Neural progenitor cell (in vitro differentiated cells): Measurements from ENCODE around the gene AUTS2. TPM values are rescaled to one million over a fixed set of nuclear protein-coding genes. Genes with fewer than 3 reads are reported as not detected.
A peak's percentile ranks its signal among the peaks of the same experiment; 100 is the strongest.

ENCODE experiments used
- DNase-seq: peaks from one replicate; pipeline ENCODE4 v3.0.0-alpha.2; 2016; ENCODE audit warnings: low spot score
- H2AFZ ChIP-seq: fragments of 200-600 bp; sonication (generic); replicated peaks from 2 replicates; pipeline ENCODE4 v1.6.1; 2016; ENCODE audit warnings: antibody characterized with exemption
- H3F3A ChIP-seq: fragments of 200-600 bp; sonication (generic); 2 replicates; pipeline ENCODE4 v1.6.1; 2016; ENCODE audit warnings: antibody characterized with exemption, low read depth
- H3K27ac ChIP-seq: fragments of 200-600 bp; sonication (generic); 2 replicates; pipeline ENCODE4 v1.5.1; 2016; ENCODE audit warnings: mild to moderate bottlenecking
- H3K27me3 ChIP-seq: fragments of 200-600 bp; sonication (generic); 2 replicates; pipeline ENCODE4 v1.6.1; 2016; ENCODE audit warnings: mild to moderate bottlenecking, moderate library complexity
- H3K36me3 ChIP-seq: fragments of 200-600 bp; sonication (generic); 2 replicates; pipeline ENCODE4 v1.5.1; 2016
- H3K4me1 ChIP-seq: fragments of 200-600 bp; sonication (generic); 2 replicates; pipeline ENCODE4 v1.6.1; 2016; ENCODE audit warnings: mixed run types
- H3K4me2 ChIP-seq: fragments of 200-600 bp; sonication (generic); 2 replicates; pipeline ENCODE4 v1.6.1; 2016
- H3K4me3 ChIP-seq: fragments of 200-600 bp; sonication (generic); 2 replicates; pipeline ENCODE4 v1.5.1; 2016
- H3K79me2 ChIP-seq: fragments of 200-600 bp; sonication (generic); 2 replicates; pipeline ENCODE4 v1.6.1; 2016; ENCODE audit warnings: low read depth
- H3K9ac ChIP-seq: fragments of 200-600 bp; sonication (generic); 2 replicates; pipeline ENCODE4 v1.6.1; 2016
- H3K9me3 ChIP-seq: fragments of 200-600 bp; sonication (generic); 2 replicates; pipeline ENCODE4 v1.5.1; 2016; ENCODE audit warnings: low read depth
- H4K20me1 ChIP-seq: fragments of 200-600 bp; sonication (generic); 2 replicates; pipeline ENCODE4 v1.6.1; 2016; ENCODE audit warnings: low read depth
- H3K27ac Mint-ChIP-seq: 3 replicates; pipeline ENCODE4 v1.8.0; 2021; ENCODE audit warnings: mixed read lengths
- H3K27me3 Mint-ChIP-seq: 2 replicates; pipeline ENCODE4 v1.8.0; 2022; ENCODE audit warnings: low read depth, mild to moderate bottlenecking, inconsistent platforms, moderate library complexity, mixed read lengths; ENCODE audit not compliant: insufficient read depth
- H3K36me3 Mint-ChIP-seq: 3 replicates; pipeline ENCODE4 v1.8.0; 2021; ENCODE audit warnings: mixed read lengths
- H3K4me1 Mint-ChIP-seq: 3 replicates; pipeline ENCODE4 v1.8.0; 2021; ENCODE audit warnings: mixed read lengths
- H3K4me3 Mint-ChIP-seq: 3 replicates; pipeline ENCODE4 v1.8.0; 2021; ENCODE audit warnings: mild to moderate bottlenecking, moderate library complexity, mixed read lengths
- H3K9me3 Mint-ChIP-seq: 3 replicates; pipeline ENCODE4 v1.8.0; 2020; ENCODE audit warnings: mixed read lengths
- EZH2 ChIP-seq: fragments of 200-600 bp; sonication (generic); IDR thresholded peaks from 2 replicates; pipeline ENCODE4 v1.6.1; 2017; ENCODE audit warnings: antibody characterized with exemption, mild to moderate bottlenecking, moderate library complexity
- EZH2phosphoT487 ChIP-seq: fragments of 200-600 bp; sonication (generic); IDR thresholded peaks from 2 replicates; pipeline ENCODE4 v1.6.1; 2017; ENCODE audit warnings: antibody characterized with exemption
- total RNA-seq: library from RNA; depleted of rRNA; stranded (reverse); fragments of >200 nt; gene quantifications from 2 replicates; pipeline ENCODE4 v1.2.3, GENCODE V29; 2015; ENCODE audit warnings: low replicate concordance
- TF ChIP-seq, protein P1 (sequence below): fragments of 200-600 bp; sonication (generic); IDR thresholded peaks from 2 replicates; pipeline ENCODE4 v1.5.1; 2017; ENCODE audit warnings: antibody characterized with exemption, mild to moderate bottlenecking

AUTS2 gene
- total RNA-seq, 1 donor from 2014 or later = 50.0 TPM

DNA sequence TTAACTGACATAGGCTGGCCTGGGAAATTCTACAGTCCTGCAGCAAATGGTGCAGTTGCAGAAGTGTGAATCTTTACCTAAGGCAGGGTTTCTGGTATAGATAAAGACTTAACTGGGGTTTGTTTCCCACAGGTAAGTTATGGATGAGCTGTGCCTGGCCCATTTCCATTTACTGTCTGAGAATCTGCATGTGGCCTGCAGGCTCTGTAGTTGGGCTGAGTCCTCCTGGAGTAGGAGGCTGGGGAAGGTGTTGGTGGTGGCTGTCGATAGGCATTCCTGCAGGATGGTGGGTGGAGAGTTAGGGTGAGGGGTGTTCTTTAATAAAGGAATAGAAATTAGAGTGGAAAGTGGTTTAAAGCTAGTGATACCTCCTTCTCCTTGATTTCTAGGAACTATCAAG lies 193.5 kb downstream of the AUTS2 start:
- Histone ChIP-seq H3K9me3 (no peaks in the 10 kb centered on the region), H3K4me2 (no peak overlapping the region), H3K79me2 (no peaks in the 10 kb centered on the region), H3K4me3 (no peak overlapping the region), H3K9ac (no peak overlapping the region), H4K20me1 (peaks cover 57% of the 10 kb centered on the region), H3K36me3 (no peaks in the 10 kb centered on the region), H3F3A (peaks cover 9% of the 10 kb centered on the region), H3K27me3 (no peaks in the 10 kb centered on the region), H3K27ac (no peak overlapping the region), H3K4me1 (peaks cover 14% of the 10 kb centered on the region), H2AFZ (no peak overlapping the region)
- H3K36me3 Mint-ChIP-seq = no peaks in the 10 kb centered on the region
- TF ChIP-seq, protein P1, sequence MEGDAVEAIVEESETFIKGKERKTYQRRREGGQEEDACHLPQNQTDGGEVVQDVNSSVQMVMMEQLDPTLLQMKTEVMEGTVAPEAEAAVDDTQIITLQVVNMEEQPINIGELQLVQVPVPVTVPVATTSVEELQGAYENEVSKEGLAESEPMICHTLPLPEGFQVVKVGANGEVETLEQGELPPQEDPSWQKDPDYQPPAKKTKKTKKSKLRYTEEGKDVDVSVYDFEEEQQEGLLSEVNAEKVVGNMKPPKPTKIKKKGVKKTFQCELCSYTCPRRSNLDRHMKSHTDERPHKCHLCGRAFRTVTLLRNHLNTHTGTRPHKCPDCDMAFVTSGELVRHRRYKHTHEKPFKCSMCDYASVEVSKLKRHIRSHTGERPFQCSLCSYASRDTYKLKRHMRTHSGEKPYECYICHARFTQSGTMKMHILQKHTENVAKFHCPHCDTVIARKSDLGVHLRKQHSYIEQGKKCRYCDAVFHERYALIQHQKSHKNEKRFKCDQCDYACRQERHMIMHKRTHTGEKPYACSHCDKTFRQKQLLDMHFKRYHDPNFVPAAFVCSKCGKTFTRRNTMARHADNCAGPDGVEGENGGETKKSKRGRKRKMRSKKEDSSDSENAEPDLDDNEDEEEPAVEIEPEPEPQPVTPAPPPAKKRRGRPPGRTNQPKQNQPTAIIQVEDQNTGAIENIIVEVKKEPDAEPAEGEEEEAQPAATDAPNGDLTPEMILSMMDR = no peak
- TF ChIP-seq EZH2 = no peak
- TF ChIP-seq EZH2phosphoT487 = no peak
- H3K4me3 Mint-ChIP-seq = peak overlapping the region; percentile 22
- H3K4me1 Mint-ChIP-seq = peaks cover 49% of the 10 kb centered on the region
- H3K27me3 Mint-ChIP-seq = peaks cover 6% of the 10 kb centered on the region
- DNase-seq = no peak
- H3K27ac Mint-ChIP-seq = no peak overlapping the region
- H3K9me3 Mint-ChIP-seq = no peaks in the 10 kb centered on the region

DNA sequence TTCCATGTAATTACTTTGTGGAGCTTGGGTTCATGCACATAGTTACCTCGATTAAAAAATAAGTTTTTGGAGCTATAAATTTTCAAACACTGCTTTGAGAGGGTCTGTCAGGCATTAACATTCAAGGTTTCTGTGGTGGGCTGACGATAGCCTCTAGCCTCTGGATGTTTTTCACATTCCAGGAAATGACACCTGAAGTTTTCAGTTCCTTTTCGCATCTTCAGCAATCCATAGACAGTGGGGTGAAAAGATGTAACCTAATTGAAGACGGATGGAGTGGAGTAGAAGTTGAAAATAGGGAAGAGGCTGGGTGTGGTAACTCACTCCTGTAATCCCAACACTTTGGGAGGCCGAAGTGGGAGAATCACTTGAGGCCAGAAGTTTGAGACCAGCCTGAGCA lies 197.7 kb downstream of the AUTS2 start:
- Histone ChIP-seq H4K20me1 (peaks cover 25% of the 10 kb centered on the region), H3K4me2 (no peak overlapping the region), H3K9me3 (no peaks in the 10 kb centered on the region), H3K79me2 (no peaks in the 10 kb centered on the region), H2AFZ (no peak overlapping the region), H3K4me3 (no peak overlapping the region), H3K9ac (no peak overlapping the region), H3K4me1 (no peaks in the 10 kb centered on the region), H3K27ac (no peak overlapping the region), H3K36me3 (no peaks in the 10 kb centered on the region), H3F3A (no peaks in the 10 kb centered on the region), H3K27me3 (no peaks in the 10 kb centered on the region)
- H3K36me3 Mint-ChIP-seq = no peaks in the 10 kb centered on the region
- H3K27ac Mint-ChIP-seq = no peak overlapping the region
- no peaks in the 10 kb centered on the region for H3K9me3 Mint-ChIP-seq
- DNase-seq = no peak
- H3K4me3 Mint-ChIP-seq = no peak overlapping the region
- H3K4me1 Mint-ChIP-seq = peaks cover 36% of the 10 kb centered on the region
- H3K27me3 Mint-ChIP-seq = peaks cover 3% of the 10 kb centered on the region
- TF ChIP-seq EZH2phosphoT487 (no peak), EZH2 (no peak)
- TF ChIP-seq, protein P1 = no peak

GRCh38 chr7:69796416-69796815 lies 198.1 kb downstream of the AUTS2 start:
- Histone ChIP-seq H3K9ac (no peak overlapping the region), H3K4me1 (no peaks in the 10 kb centered on the region)
- no peak for TF ChIP-seq EZH2
- no peak for TF ChIP-seq EZH2phosphoT487
- TF ChIP-seq, protein P1 = no peak

More at GRCh38 chr7:69796416-69796815, 198.1 kb downstream of the AUTS2 start:
- Mint-ChIP-seq H3K9me3 (no peaks in the 10 kb centered on the region), H3K27me3 (peaks cover 3% of the 10 kb centered on the region), H3K27ac (no peak overlapping the region), H3K36me3 (no peaks in the 10 kb centered on the region), H3K4me1 (peaks cover 31% of the 10 kb centered on the region), H3K4me3 (no peak overlapping the region)
- Histone ChIP-seq H4K20me1 (peaks cover 20% of the 10 kb centered on the region), H3K79me2 (no peaks in the 10 kb centered on the region), H2AFZ (no peak overlapping the region), H3K27ac (no peak overlapping the region), H3K27me3 (no peaks in the 10 kb centered on the region), H3K9me3 (no peaks in the 10 kb centered on the region), H3F3A (no peaks in the 10 kb centered on the region), H3K36me3 (no peaks in the 10 kb centered on the region), H3K4me3 (no peak overlapping the region), H3K4me2 (no peak overlapping the region)
- no peak for DNase-seq
